HG03097 (cell line): ENCODE measurements around the gene CST2.
"Not testable (repeated sequence)": the region's sequence is repeated elsewhere in the genome, so short reads cannot be mapped to it uniquely, and the experiment has no call there.

Experiments used
- ATAC-seq: cut with Tn5 transposase; IDR thresholded peaks from one replicate; pipeline ENCODE4 v1.9.1; 2021; ENCODE audit not compliant: unreplicated experiment, low FRiP score

Gene CST2

DNA sequence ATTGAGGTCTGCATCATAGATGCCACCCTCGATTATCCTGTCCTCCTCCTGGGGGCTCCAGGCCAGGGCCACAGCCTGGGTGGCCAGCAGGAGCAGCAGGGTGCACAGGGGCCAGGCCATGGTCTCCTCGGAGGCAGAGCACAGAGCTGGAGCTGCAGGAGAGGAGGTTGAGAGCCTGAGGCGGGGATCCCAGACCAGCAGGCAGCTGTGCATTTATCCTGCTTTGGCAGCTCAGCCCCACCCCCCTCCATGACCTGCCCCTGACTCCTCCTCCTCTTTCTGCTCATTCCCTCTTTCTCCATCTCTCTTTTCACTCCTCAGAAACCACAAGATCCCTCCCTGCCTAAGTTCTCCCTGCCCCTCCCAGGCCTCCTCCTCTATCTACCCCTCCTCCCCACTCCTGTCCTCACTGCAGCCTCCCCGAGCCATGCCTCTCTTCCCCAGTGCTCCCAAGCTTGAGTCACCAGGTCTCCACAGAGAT lies at the start of gene CST2:
TSS of gene CST2 (minus strand) at position 189 of the 481 bp plus-strand sequence. CDS start at position 120, 69 bp downstream.
- ATAC-seq = no peak

GRCh38 chr20:23875606-23876237 lies 49.2 kb upstream of the CST2 start:
- ATAC-seq = no peak

DNA sequence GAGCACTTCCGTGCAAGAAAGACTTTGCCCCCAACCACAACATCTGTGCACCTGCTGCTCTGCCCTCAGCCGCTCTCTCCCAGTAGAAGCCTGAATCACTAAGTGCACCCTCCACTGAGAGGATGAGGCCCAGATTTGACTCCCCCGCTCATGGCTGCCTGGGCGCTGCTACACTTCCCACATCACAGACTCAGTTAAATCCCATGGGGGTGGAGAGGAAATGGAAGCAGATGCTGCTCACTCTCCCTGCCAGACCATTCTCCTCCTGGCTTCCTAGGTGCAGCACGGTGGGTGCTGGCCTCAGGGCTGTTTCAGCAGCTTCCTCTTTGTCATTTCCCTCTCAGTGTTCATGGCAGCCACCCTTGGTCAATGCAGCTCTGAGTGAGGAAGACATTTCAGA lies 48.2 kb upstream of the CST2 start:
- ATAC-seq = no peak

DNA sequence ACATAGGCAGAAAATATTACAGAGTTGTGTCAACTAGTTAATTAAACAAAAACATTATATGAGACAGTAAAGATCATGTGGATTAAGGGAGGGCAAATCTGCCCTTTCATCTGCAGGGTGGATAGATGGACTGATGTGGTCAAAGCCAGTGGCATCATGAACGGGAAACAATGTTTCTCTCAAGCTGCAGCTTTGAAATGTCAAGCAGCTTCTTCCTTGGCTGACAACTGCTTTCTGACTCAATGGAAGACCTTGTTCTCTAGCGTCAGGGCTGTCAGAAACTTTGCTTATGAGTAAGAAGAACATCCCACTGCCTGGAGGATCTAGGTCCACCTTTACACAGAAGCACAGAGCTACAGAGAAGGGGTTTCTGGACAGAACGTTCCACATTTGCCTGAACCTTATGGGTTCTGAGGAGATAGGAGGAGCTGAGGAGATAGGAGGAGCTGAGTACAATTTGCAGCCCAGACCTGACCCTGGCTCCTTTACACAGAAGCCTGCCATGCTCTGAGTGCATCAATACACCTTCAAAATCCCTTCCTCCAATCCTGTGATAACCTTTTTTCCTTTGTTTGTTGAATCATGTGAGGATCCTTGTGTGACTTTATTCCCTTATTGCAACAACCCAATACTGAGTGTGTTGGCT lies 47.0 kb upstream of the CST2 start:
- ATAC-seq = no peak

- ATAC-seq = no peak
Observed at GRCh38 chr20:23872065-23872464, 45.5 kb upstream of the CST2 start.

DNA sequence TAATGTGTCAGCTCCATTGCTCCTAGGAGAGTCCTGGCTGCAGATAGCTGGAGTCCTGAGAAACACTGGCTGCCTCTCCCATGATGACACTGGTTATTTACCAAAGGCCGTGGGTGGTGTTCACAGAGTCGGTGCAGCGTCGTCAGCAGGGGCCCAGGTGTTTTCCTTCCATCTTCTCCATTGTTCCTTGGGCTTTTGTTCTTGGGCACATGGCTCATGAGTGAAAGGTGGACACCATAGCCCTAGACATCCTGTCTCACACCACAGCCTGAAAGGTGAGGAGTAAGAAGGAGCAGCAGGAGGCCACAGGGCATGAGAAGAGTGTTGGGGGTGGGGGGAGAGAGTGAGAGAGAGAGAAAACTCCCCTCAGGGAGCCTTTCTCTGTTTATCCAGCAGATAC lies 43.9 kb upstream of the CST2 start:
- ATAC-seq = no peak

GRCh38 chr20:23869520-23869919 lies 43.0 kb upstream of the CST2 start:
- ATAC-seq = no peak

- no peak for ATAC-seq
Observed at GRCh38 chr20:23868321-23868720, 41.8 kb upstream of the CST2 start.

- no peak for ATAC-seq
Observed at GRCh38 chr20:23867152-23867776, 40.7 kb upstream of the CST2 start.

DNA sequence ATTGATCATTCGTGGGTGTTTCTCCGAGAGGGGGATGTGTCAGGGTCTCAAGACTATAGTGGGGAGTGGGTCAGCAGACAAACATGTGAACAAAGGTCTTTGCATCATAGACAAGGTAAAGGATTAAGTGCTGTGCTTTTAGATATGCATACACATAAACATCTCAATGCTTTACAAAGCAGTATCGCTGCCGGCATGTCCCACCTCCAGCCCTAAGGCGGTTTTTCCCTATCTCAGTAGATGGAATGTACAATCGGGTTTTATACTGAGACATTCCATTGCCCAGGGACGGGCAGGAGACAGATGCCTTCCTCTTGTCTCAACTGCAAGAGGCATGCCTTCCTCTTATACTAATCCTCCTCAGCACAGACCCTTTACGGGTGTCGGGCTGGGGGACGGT lies 34.2 kb upstream of the CST2 start:
- not testable (repeated sequence) for ATAC-seq

- ATAC-seq = no peak
Observed at GRCh38 chr20:23857962-23858595, 31.6 kb upstream of the CST2 start.

DNA sequence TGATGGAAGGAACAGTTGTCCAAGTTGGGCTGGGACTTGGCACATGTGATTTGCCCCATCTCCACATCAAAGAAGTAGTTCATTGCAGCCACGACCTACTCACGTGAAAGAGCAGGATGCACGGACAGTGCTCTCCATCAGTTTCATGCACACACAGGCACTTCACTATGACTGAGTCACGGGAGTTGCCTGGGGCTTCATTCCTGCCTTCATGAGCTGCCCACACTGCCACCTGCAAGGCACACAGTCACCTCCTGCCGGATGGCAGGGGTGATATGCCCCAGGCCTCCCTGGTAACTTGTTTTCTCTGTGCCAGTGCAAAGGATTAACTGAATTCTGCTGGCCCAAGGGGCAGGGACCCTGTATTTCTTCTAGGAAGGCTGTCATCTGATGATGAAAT lies 30.2 kb upstream of the CST2 start:
- no peak for ATAC-seq

DNA sequence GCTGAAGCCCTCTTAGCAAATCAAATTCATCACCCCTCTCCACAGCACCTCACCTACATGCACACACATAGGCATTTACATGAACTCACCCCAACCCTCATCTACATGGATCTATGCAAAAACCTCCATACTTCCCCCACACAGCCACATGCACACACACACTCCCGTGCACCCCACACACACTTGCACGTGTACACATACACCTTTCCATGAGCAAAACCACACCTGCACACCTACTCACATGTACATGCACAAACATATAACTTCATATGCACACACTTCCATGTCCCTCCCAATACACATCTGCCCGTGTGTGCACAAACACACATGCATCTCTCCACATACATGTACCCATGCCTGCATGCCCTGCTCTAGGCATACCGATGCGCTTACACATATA lies 29.7 kb upstream of the CST2 start:
- ATAC-seq = no peak

- ATAC-seq = no peak
Observed at GRCh38 chr20:23841693-23842092, 15.2 kb upstream of the CST2 start.

DNA sequence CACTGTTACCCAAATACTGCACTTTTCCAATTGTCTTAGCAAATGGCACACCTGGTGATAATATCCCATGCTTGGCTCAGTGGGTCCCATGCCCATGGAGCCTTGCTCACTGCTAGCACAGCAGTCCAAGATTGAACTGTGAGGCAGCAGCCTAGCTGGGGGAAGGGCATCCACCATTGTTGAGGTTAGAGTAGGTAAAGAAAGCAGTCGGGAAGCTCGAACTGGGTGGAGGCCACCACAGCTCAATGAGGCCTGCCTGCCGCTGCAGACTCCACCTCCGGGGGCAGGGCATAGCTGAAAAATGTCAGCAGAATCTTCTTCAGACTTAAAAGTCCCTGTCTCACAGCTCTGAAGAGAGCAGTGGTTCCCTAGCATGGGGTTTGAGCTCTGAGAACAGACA lies 9.2 kb upstream of the CST2 start:
- ATAC-seq = no peak

GRCh38 chr20:23832775-23833513 lies 6.4 kb upstream of the CST2 start:
- ATAC-seq = no peak

DNA sequence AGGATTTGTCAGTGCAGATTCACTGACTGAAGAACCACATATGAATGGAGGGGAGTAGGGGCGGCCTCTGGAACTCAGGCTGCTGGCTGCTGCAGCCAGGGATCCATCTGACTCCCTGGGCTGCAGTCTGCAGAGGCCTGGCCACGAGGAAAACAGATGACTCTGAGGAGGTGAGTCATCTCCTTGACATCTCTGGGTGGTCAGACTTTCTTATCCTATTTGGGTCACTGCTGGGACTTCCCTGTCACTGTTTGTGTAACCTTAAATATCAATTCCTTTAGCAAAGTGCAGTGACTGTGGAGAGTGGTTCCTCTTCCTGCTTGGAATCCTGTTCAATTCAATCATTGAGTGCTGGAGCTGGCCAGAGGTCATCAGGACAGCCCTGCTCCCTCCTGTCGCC lies 5.4 kb upstream of the CST2 start:
- not testable (repeated sequence) for ATAC-seq

- ATAC-seq = no peak
Observed at GRCh38 chr20:23823621-23824324, 2.8 kb downstream of the CST2 start.

GRCh38 chr20:23823111-23823510 lies 3.4 kb downstream of the CST2 start:
- no peak for ATAC-seq

DNA sequence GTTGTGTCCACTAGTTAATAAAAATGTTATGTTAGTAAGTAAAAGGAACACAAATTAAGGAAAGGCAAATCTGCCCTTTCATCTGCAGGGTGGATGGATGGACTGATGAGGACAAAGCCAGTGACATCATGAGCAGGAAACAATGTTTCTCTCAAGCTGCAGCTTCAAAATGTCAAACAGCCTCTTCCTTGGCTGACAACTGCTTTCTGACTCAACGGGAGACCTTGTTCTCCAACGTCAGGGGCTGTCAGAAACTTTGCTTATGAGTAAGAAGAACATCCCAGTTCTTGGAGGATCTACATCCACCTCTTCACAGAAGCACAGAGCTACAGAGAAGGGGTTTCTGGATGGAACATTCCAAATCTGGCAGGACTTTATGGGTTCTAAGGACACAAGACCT lies 6.0 kb downstream of the CST2 start:
- no peak for ATAC-seq
